GM12878 (cell line): ENCODE measurements around the gene PDS5A. TPM values are rescaled to one million over a fixed set of nuclear protein-coding genes. Genes with fewer than 3 reads are reported as not detected.
A peak's percentile ranks its signal among the peaks of the same experiment; 100 is the strongest.

Experiments
- ATAC-seq: fragments of 200-7000 bp; cut with Tn5 transposase; 3 replicates; pipeline ENCODE4 v1.9.1; 2020; ENCODE audit warnings: mild to moderate bottlenecking, moderate library complexity
- BruUV-seq: library from RNA; stranded (reverse); fragments of 400-500 nt; replicated peaks from 2 replicates; lab custom pipeline; 2021; lab: Mats Ljungman, UMichigan
- CTCF ChIA-PET: fragments of 300-600 bp; sonication (Branson Sonifier 250); formaldehyde crosslinking; extraction: SDS; loops from one replicate; lab custom pipeline; 2021; ENCODE audit warnings: inconsistent platforms; lab: Yijun Ruan, JAX
- POLR2A ChIA-PET: fragments of 350-600 bp; formaldehyde crosslinking; extraction: SDS; loops from one replicate; lab custom pipeline; 2021; ENCODE audit warnings: inconsistent platforms; lab: Charles Lee
- RAD21 ChIA-PET: fragments of 300-600 bp; sonication (Branson Sonifier 250); formaldehyde crosslinking; loops from one replicate; lab custom pipeline; 2023; ENCODE audit warnings: antibody characterized with exemption; ENCODE audit not compliant: unreplicated experiment; lab: Charles Lee
- SMC1A ChIA-PET: fragments of 300-600 bp; sonication (Branson Sonifier 250); formaldehyde crosslinking; loops from one replicate; lab custom pipeline; 2023; ENCODE audit not compliant: unreplicated experiment, uncharacterized antibody; lab: Charles Lee
- DNase-seq: peaks from one replicate; pipeline ENCODE4 v3.0.0-alpha.2; 2011; ENCODE audit warnings: low read depth, low spot score
- FAIRE-seq: peaks from 3 replicates; lab custom pipeline; 2011; peaks lifted over from hg19 to GRCh38; lab: Jason Lieb, UNC
- H2AFZ ChIP-seq: 2 replicates; pipeline ENCODE4 v1.6.0; 2011; ENCODE audit warnings: low read depth, low read length, control low read depth; ENCODE audit not compliant: control insufficient read depth
- H3K27ac ChIP-seq: 2 replicates; pipeline ENCODE4 v1.5.1; 2011; ENCODE audit warnings: control low read depth; ENCODE audit not compliant: control insufficient read depth, insufficient read depth
- H3K27me3 ChIP-seq, 2 experiments: replicated peaks in 1 of 2; 2 replicates each; pipeline versions ENCODE4 v1.6.0 to v1.6.1; 2011; ENCODE audit warnings: low read length in 1 of 2; ENCODE audit not compliant: control insufficient read depth in 2 of 2, insufficient read depth in 2 of 2
- H3K36me3 ChIP-seq, 2 experiments: 2 replicates each; pipeline ENCODE4 v1.5.1; 2011; ENCODE audit warnings: low read length in 1 of 2; ENCODE audit not compliant: control insufficient read depth in 2 of 2, insufficient read depth in 2 of 2
- H3K4me1 ChIP-seq: 2 replicates; pipeline ENCODE4 v1.6.1; 2011; ENCODE audit warnings: mild to moderate bottlenecking, low read length, moderate library complexity, mixed read lengths; ENCODE audit not compliant: control insufficient read depth, insufficient read depth
- H3K4me2 ChIP-seq: 2 replicates; pipeline ENCODE4 v1.6.0; 2011; ENCODE audit warnings: control low read depth; ENCODE audit not compliant: control insufficient read depth, insufficient read depth
- H3K4me3 ChIP-seq: fragments of 200-600 bp; sonication (generic); 2 replicates; pipeline ENCODE4 v1.5.1; 2016
- H3K79me2 ChIP-seq: 2 replicates; pipeline ENCODE4 v1.6.0; 2011; ENCODE audit warnings: low read length; ENCODE audit not compliant: control insufficient read depth, insufficient read depth
- H3K9ac ChIP-seq: 2 replicates; pipeline ENCODE4 v1.8.0; 2011; ENCODE audit warnings: low read length, control low read depth, mixed read lengths; ENCODE audit not compliant: control insufficient read depth, insufficient read depth
- H3K9me3 ChIP-seq: replicated peaks from 3 replicates; pipeline ENCODE4 v1.5.1; 2011; ENCODE audit warnings: mild to moderate bottlenecking, low read length; ENCODE audit not compliant: control insufficient read depth, insufficient read depth
- H4K20me1 ChIP-seq: 2 replicates; pipeline ENCODE4 v1.6.0; 2011; ENCODE audit not compliant: control insufficient read depth, insufficient read depth
- CHD4 ChIP-seq: fragments of 200-600 bp; sonication (generic); IDR thresholded peaks from 2 replicates; pipeline ENCODE4 v1.6.1; 2016; ENCODE audit warnings: mild to moderate bottlenecking
- RBBP5 ChIP-seq: fragments of 200-600 bp; sonication (generic); conservative IDR thresholded peaks from 2 replicates; pipeline ENCODE4 v1.6.1; 2016
- TAF1 ChIP-seq: IDR thresholded peaks from 2 replicates; pipeline ENCODE4 v1.6.1; 2011; ENCODE audit warnings: mild to moderate bottlenecking, low read depth, low read length, borderline replicate concordance
- TBL1XR1 ChIP-seq: IDR thresholded peaks from 2 replicates; pipeline ENCODE4 v1.6.1; 2012; ENCODE audit warnings: low read depth, low read length, improper control_type of control experiment
- WGBS: methylation state at CpG from one replicate; pipeline ENCODE4 v1.1.6; 2016; ENCODE audit warnings: low lambda C conversion rate; ENCODE audit not compliant: insufficient replicate concordance, insufficient coverage; ENCODE audit errors: missing lambda C conversion rate; 5-methylcytosine and 5-hydroxymethylcytosine counted together
- in situ Hi-C: fragments of 300-500 bp; cut with MboI; formaldehyde crosslinking; loops from 9 replicates; pipeline ENCODE4 v1.14.3; 2018; ENCODE audit warnings: mixed read lengths
- intact Hi-C: fragments of 100-400 bp; cut with micrococcal nuclease; formaldehyde crosslinking; loops from one replicate; pipeline ENCODE4 v1.14.2; 2022; ENCODE audit not compliant: unreplicated experiment
- polyA plus RNA-seq, 11 experiments: library from polyadenylated mRNA; depleted of rRNA in 4 of 11; unstranded in 6 of 11; stranded (reverse) in 5 of 11; fragments of >200 nt; fragmentation: Nextera tagmentation in 4 of 11; fragmentation: Illumina TruSeq in 1 of 11; extraction: Ambion mirVana in 4 of 11; extraction: Trizol in 1 of 11; gene quantifications; 1 replicate in 1 of 11; 2 replicates in 10 of 11; pipeline versions ENCODE4 v1.2.1 to v1.2.3, GENCODE V29; 2011 to 2016; ENCODE audit warnings: inconsistent platforms in 2 of 11, missing spikeins in 2 of 11, low read depth in 1 of 11
- total RNA-seq, 4 experiments: library from RNA; depleted of rRNA in 3 of 4; stranded (reverse); fragments of >200 nt in 3 of 4; fragmentation: Illumina TruSeq in 1 of 4; extraction: Trizol in 1 of 4; gene quantifications; 2 replicates each; pipeline versions ENCODE4 v1.2.1 to v1.2.3, GENCODE V29; 2013 to 2021

PDS5A gene
- total and polyA plus RNA-seq, 10 of the 15 experiments (the other 5 are each of a cell fraction or from before 2014, with no cell fraction given) = 13.7 to 69.7 (median 52.3) TPM

DNA sequence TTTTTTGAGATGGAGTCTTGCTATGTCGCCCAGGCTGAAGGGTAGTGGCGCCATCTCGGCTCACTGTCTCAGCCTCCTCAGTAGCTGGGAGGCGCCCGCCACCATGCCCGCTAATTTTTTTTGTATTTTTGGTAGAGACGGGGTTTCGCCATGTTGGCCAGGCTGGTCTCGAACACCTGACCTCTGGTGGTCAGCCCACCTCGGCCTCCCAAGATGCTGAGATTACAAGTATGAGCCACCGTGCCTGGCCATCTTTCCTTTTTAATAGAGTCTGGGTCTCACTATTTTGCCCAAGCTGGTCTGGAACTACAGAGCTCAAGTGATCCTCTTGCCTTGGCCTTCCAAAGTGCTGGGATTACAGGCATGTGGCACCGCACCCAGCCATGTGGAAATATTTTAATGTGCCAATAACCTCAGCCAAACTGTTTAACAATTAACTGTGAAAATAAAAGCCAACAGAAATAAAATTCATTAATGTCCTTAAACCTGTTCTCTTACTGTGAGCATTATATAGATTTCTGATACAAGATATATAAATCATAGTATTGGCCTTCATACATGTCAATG is 16.3 kb downstream of the PDS5A start:
- TF ChIP-seq TBL1XR1 (no peak), TAF1 (no peak)
- peak overlapping the region; percentile 38; the same call in 1 of the 2 replicates for H3K4me2 ChIP-seq
- CTCF ChIA-PET = interaction anchor here (0.7 to 3.7 kb wide), 7 partner anchors 9 to 610 kb away, joined by 3 to 12 read pairs (median 4); no protein-coding TSS in a partner anchor

DNA sequence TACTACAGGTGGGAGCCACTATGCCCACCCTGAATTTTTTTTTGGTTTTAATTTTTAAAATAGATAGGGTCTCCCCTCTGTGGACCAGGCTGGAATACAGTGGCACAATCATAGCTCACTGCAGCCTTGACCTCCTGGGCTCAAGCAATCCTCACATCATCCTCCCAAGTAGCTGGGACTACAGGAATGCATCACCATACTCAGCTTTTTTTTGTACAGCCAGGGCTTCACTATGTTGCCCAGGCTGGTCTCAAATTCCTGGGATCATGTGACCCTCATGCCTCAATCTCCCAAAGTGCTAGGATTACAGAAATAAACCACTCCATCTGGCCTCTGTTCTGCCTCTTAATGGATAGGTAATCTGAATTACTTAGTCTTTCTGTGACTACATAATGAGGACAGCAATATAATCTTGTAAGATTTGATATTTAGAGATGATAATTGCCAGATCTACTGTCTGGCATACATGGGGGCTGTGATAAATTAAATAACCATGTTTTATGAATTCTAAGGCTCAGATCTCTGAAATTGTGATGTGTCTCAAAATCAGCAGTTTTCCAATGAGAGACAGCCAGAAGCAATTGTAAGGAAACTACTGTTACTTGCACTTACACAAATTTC is 26.7 kb downstream of the PDS5A start:
- no peaks in the 10 kb centered on the region for H3K9me3 ChIP-seq
- in situ Hi-C loops = no loop called here
- SMC1A ChIA-PET = no interaction called here
- RAD21 ChIA-PET = interaction anchor here (1.1 kb wide), 1 partner anchor 14 kb away, joined by 4 read pairs; no protein-coding TSS in a partner anchor
- DNase-seq = no peak
- H2AFZ ChIP-seq = no peak overlapping the region
- H3K4me3 ChIP-seq = no peak overlapping the region
- no peak overlapping the region for H3K4me2 ChIP-seq
- H3K27me3 ChIP-seq = no peaks in the 10 kb centered on the region
- no peaks in the 10 kb centered on the region; the same call in none of the 2 replicates for H4K20me1 ChIP-seq
- no TSS peak for BruUV-seq
- TF ChIP-seq CHD4 (no peak), RBBP5 (no peak)
- TF ChIP-seq, all 136 proteins: peak for 0
- POLR2A ChIA-PET = interaction anchor here (0.6 kb wide), 1 partner anchor 13 kb away, joined by 4 read pairs; no protein-coding TSS in a partner anchor
- Histone ChIP-seq H3K79me2 (peaks cover 79% of the 10 kb centered on the region), H3K36me3 (peaks cover 0 to 2% of the 10 kb centered on the region in 2 experiments; a peak in 3 of 4 replicates), H3K4me1 (peaks cover 11% of the 10 kb centered on the region), H3K9ac (no peak overlapping the region), H3K27ac (no peak overlapping the region)
- no peak for FAIRE-seq
- ATAC-seq = no peak
- intact Hi-C loops = no loop called here
- CTCF ChIA-PET = no interaction called here

More for the DNA sequence above, 16.3 kb downstream of the PDS5A start:
- Histone ChIP-seq H3K4me1 (peaks cover 14% of the 10 kb centered on the region), H3K4me3 (no peak overlapping the region), H2AFZ (no peak overlapping the region), H3K9ac (no peak overlapping the region), H3K9me3 (no peaks in the 10 kb centered on the region; the same call in 2 of the 3 replicates), H3K27me3 (no peaks in the 10 kb centered on the region), H3K27ac (no peak overlapping the region), H3K79me2 (peaks cover 93% of the 10 kb centered on the region), H3K36me3 (peaks cover 2% of the 10 kb centered on the region in 2 experiments; a peak in 1 of 4 replicates), H4K20me1 (peaks cover 3% of the 10 kb centered on the region; the same call in 1 of the 2 replicates)
- intact Hi-C loops = no loop called here
- in situ Hi-C loops = no loop called here
- FAIRE-seq (no peak), DNase-seq (no peak), ATAC-seq (no peak)
- ChIA-PET POLR2A (interaction anchor here (1.1 kb wide), 1 partner anchor 12 kb away, joined by 3 read pairs; no protein-coding TSS in a partner anchor), SMC1A (interaction anchor here (0.8 to 2.4 kb wide), 7 partner anchors 9 to 405 kb away, joined by 3 to 9 read pairs (median 3); no protein-coding TSS in a partner anchor), RAD21 (interaction anchor here (0.7 to 1.7 kb wide), 3 partner anchors 14 to 492 kb away, joined by 3 to 5 read pairs (median 4); partner anchors contain the start of gene UBE2K)
- no TSS peak for BruUV-seq
- WGBS = 93% methylated on average over 11 of the region's 12 CpGs
